Hippocampal formation (tissue), 2 donors: Measurements from ENCODE around the gene TTC29.
"Not testable (repeated sequence)": the region's sequence is repeated elsewhere in the genome, so short reads cannot be mapped to it uniquely, and the experiment has no call there.

ENCODE experiments used
- DNase-seq, 2 donors: peaks; one replicate each; lab custom pipeline; 2025; lab: John Stamatoyannopoulos, UW

Gene TTC29

GRCh38 chr4:146857298-146857697, 88.4 kb downstream of the TTC29 start:
- no peak for DNase-seq

GRCh38 chr4:146855761-146856160, 89.9 kb downstream of the TTC29 start:
- no peak for DNase-seq

- peak; percentile 3 to 25 for DNase-seq
Measured at GRCh38 chr4:146852360-146852759, 93.3 kb downstream of the TTC29 start.

GRCh38 chr4:146847345-146847744, 98.3 kb downstream of the TTC29 start:
- no peak for DNase-seq

DNA sequence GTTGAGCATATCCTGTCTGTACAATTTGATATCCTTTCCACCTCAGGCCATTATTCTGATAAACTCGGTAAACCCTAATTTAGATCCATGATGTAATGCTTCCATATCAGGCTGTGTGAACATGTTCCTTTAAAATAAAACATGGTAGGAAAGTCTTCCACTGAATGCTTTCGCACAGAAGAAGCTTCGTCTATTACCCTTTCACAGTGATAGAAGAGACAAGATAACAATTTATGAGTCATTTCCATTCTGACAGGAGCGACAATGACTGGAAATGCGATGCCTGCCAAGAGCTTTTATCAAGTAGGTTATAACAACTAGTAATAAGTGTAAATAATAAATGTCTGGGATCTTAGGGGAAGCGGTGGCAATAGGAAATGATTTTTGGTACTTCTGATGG, 98.8 kb downstream of the TTC29 start:
- DNase-seq = no peak

- DNase-seq = no peak
Measured at GRCh38 chr4:146844761-146845160, 100.9 kb downstream of the TTC29 start.

DNA sequence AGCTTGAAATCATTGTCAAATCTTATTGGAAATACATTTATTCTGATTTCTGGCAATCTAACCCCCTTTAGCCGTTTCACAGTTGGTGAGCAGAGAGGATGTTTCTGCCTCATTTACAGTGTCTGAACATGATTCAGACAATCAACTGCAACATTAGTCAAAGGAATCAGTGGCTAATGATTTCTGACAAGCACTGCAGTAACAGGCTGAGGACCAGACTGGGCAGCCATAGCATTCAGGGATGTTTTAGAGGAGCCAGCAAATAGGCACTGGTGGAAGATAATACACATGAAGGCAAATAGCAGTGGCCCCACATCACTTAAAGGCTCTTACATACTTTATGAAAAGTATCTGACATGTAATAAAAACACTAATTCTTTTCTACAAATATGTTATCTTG, 102.8 kb downstream of the TTC29 start:
- no peak for DNase-seq

DNA sequence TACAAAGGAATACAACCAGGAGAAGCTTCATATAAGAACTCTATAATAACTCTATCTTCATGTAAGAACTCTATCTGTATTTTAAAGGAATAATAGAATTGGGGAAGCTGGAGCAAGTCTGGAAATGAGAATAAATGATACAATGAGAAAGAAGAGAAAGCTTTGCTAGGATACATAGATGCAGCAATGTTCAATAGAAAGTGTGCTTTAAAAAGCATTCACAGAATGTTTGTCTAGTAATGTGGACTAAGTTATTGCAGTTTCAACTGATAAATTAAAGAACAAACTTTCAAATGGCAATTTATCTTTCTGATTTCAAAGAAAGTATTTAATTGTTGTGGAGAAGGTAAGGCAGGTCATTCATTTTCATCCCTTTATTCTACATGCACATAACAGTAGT, 104.9 kb downstream of the TTC29 start:
- DNase-seq = no peak

DNA sequence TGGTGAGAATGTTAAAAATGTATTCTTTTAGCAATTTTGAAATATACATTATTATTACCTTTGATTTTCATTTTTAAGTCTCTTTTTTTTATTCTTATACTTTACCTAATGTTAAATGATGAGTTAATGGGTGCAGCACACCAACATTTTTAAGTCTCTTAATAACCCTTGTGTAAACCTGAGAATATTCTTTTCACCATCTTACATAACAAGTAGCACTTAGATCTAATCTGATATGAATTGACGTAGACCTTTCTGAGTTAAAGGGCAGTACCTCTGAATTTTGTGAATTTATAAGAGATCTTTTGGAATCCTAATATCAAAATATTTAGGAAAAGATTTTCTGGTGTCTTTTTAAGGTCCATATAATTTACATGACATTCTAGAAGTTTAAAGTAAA, 110.6 kb downstream of the TTC29 start:
- DNase-seq = no peak

GRCh38 chr4:146834263-146835034, 111.2 kb downstream of the TTC29 start:
- no peak for DNase-seq

DNA sequence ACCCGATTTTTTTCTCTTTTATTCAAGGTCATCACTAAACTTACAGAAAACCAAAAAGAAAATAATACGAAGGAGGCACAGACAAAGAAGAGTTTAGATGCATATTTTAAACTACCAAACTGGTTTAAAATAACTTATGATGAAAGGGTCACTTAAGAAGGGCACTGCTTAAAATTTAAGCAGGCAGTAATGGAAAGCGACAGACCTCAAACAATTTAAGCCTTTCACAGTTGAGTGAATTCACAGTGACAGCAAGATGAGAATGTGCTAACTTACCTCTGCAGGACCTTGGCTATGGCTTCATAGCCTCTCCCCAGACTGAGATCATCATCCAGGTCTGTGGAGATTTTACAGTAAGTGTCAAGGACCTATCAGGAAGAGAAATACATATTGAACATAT, 112.1 kb downstream of the TTC29 start:
- no peak for DNase-seq

DNA sequence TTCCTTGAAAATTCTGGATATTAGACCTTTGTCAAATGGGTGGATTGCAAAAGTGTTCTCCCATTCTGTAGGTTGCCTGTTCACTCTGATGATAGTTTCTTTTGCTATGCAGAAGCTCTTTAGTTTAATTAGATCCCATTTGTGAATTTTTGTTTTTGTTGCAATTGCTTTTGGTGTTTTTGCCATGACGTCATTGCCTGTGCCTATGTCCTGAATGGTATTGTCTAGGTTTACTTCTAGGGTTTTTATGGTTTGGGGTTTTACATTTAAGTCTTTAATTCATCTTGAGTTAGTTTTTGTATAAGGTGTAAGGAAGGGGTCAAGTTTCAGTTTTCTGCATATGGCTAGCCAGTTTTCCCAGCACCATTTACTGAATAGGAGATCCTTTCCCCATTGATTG, 122.7 kb downstream of the TTC29 start:
- not testable (repeated sequence) for DNase-seq

GRCh38 chr4:146814750-146815149, 130.9 kb downstream of the TTC29 start:
- DNase-seq = no peak

DNA sequence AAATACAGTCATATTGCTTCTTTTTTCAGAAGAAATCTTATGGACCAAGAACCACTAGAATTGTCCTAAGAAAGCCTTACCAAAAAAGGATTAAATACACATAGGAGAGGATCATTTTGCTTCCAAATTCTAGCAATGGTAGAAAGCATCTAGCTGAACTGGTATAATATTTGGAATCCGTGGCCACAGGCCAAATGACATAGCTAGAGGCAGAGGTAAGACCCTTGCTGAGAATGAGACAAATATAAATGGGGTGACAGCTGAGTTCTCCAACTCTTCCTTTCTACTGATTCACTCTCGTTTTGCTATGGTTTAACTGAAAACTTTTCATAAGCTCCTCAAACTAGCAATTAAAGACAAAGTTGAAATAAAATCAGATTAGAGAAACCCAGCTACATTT, 150.0 kb downstream of the TTC29 start:
- DNase-seq = no peak

- no peak for DNase-seq
Measured at GRCh38 chr4:146793727-146794126, 151.9 kb downstream of the TTC29 start.

DNA sequence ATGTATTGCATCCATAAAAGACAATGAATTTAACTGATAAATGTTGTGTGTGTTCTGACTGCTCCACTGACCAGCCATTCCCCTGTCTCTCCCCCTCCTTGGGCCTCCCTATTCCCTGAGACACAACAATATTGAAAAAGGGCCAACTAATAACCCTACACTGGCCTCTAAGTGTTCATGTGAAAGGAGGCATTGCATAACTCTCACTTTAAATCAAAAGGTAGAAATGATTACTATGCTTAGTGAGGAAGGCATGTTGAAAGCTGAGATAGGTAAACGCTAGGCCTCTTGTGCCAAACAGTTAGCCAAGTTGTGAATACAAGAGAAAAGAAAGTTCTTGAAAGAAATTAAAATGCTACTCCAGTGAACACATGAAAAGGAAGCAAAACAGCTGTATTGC, 154.2 kb downstream of the TTC29 start:
- DNase-seq = no peak

- DNase-seq = no peak
Measured at GRCh38 chr4:146790515-146790914, 155.1 kb downstream of the TTC29 start.

- DNase-seq = no peak
Measured at GRCh38 chr4:146787731-146788130, 157.9 kb downstream of the TTC29 start.

DNA sequence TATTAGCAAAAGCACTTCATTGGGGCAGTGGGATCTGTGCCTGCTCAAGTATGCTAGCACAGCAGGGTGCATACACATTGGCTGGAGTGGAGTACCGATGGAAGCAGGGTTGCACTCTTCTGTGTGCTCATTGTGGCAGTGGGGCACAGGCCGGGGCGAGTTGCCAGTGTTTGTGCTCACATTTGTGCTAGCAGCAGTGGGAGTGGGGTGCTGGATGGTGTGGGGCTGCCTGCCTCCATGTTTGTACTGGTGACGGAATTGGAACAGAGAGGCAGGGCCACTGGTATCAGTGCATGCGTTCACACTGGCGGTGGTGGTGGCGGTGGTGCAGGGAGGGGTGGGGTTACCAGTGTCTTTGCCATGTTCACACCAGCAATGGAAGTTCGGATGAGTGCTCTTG, 169.0 kb downstream of the TTC29 start:
- no peak for DNase-seq

- DNase-seq = no peak
Measured at GRCh38 chr4:146763560-146763959, 182.1 kb downstream of the TTC29 start.

GRCh38 chr4:146762016-146762415, 183.6 kb downstream of the TTC29 start:
- DNase-seq = no peak

GRCh38 chr4:146742416-146742815, 203.2 kb downstream of the TTC29 start:
- DNase-seq = no peak

- DNase-seq = no peak
Measured at GRCh38 chr4:146739182-146739581, 206.5 kb downstream of the TTC29 start.

GRCh38 chr4:146723519-146723918, 222.1 kb downstream of the TTC29 start:
- not testable (repeated sequence) for DNase-seq
